Skin of body (tissue), 2 donors: ENCODE results near the gene RNF144A. TPM values are rescaled to one million over a fixed set of nuclear protein-coding genes. Genes with fewer than 3 reads are reported as not detected.
A peak's percentile ranks its signal among the peaks of the same experiment; 100 is the strongest.
"Not testable (repeated sequence)": the region's sequence is repeated elsewhere in the genome, so short reads cannot be mapped to it uniquely, and the experiment has no call there.

ENCODE experiments used
- DNase-seq: peaks from one replicate; lab custom pipeline; 2025; lab: John Stamatoyannopoulos, UW
- total RNA-seq: library from RNA; depleted of rRNA; stranded (reverse); fragments of >200 nt; gene quantifications from one replicate; pipeline ENCODE4 v1.2.3, GENCODE V29; 2014

The RNF144A gene
- total RNA-seq, 1 donor from 2014 or later: 15.3 TPM

DNA sequence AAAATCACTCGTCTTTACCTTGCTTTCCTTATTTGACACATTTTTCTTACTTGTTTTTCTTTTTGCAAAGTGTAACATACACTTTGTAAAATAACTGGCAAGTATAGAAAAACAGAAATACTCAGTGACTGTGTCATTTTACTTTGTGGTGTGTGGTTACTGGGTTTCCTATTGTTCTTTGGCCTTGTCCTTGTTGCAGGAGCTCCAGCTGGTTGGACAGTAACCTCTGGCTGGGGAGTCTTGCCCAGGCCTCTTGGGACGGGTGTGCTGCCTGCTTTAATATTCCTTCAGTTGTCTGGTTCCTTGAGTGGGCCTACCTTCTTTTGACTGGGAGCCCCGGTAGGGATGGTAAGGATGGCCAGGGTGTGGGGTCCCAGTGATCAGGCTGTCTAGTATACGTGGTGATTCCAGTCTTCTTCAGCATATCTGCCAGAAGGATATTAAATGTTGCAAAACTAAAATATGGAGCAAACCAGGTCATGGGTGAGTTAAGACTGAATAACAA is 53.8 kb downstream of the RNF144A start:
- no peak for DNase-seq

DNA sequence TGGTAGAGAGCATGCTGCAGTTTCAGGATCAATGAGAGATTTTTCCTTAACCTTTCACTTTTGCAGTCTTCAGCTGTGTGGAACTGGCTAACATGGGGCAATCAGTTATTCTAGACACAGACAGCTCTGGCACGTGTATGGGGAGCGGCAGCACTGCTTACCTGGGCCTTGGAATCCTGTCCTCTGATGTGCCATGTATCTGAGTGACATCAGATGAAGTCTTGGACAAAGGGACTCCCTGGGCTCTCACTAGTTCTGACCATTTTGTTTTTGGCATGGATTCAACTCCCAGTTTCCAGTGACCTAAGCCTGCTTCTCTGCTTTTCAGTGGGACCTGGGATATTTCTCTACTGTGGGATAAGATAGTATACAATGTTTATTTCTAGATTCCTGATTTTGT is 54.3 kb downstream of the RNF144A start:
- DNase-seq: no peak

DNA sequence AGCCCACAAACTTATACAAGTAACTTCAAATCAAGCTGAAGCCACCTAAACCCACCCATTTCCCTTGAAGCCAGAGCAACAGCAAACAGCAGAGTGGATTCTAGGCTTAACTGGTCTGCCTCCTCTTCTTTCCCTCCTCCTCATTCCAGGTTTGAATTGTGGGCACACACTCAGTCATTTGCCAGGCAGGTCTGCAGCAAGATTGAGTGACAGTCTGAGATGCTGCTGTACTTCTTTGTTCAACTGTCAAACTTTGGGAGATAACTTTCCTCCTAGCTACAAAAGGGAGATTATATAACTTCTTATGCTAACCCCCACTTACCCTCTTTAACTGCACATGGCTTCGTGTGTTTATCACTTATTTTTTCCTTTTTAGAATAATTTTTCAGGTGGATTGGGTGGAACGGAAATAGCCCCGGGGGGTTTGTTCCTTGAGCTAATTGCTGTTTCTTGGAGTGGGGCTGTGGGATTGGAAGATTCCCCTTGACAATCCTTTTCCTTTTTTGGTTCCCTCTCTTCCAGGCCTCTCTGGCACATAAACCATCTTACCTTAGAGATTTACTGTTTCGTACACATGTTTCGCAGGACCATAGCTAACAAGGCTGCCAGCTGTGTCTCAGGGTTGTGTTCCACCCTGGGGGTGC is 55.0 kb downstream of the RNF144A start:
- no peak for DNase-seq

- peak; percentile 15 for DNase-seq
These were observed 56.8 kb downstream of the RNF144A start for GRCh38 chr2:6973895-6974545.

- no peak for DNase-seq
These were observed 58.8 kb downstream of the RNF144A start for GRCh38 chr2:6975988-6976387.

- DNase-seq: no peak
These were observed 60.0 kb downstream of the RNF144A start for GRCh38 chr2:6977113-6977741.

DNA sequence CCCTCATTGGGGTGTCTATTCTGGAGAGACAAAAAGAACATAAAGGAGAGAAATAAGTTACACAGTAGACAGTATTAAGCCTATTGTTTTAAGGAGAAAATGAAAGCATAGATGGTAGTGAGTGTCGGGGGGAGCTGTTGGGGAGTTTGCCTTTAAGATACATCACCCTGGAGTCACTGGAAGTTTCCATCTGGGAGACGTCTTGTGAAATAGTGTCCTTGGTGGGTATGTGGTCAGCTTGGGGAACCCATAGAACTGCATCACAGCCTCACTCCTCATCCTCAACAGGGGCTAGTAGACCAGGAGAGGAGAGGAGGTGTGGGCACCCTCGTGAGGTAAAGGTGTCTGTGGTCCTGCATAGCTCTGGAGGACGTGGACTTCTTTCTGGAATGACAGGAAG is 60.6 kb downstream of the RNF144A start:
- no peak for DNase-seq

DNA sequence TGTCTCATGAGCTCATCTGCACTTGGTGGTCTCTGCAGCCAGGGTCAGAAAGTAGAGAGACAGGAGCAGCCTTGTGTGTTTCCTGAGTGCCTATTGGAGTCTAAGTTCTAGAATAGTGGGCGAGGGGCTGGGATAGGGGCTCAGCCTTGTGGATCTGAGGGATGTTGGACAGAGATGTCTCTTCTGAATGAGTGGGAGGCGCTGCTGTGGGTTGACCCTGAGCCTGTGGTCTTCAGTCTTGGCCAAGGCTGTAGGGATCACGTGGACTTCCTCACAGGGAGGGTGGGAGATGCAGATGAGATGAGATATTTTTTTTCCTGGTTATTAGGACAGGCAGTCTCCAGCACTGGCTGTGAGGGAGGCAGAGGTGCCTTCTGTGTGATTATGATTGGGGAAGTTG is 61.8 kb downstream of the RNF144A start:
- DNase-seq: no peak

- DNase-seq: no peak
These were observed 65.2 kb downstream of the RNF144A start for GRCh38 chr2:6982449-6982848.

DNA sequence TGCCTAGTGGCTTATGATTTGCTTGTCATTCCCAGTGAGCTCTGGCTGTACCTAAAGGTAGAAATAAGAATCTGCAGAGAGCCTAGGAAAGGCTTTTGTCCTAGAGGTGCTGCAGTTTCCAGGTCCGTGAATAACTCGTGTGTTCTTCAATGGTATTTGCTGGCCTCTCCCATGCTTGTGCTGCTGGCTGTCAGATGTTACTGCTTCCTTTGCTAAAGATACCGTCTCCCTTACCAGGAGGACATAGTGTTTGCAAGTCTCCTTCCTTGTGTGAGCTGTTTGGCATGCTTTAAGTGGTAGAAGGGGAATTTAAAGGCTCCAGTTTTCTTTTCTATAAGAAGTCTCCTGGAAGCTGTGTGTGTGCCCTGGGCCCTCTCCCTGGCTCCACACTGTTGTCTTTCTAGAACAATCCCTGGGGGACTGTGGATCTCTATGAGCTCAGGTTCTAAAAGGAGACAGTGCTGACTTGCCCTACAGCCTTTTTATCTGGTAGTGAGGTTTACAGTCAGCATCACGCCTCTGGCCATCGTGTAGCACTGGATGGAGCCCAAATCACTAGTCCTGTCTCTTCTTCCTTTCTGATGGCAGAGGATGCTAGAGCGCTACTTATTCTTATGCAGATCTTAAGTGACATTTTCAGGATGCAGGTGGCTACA is 65.8 kb downstream of the RNF144A start:
- no peak for DNase-seq

GRCh38 chr2:6986301-6986911 is 69.2 kb downstream of the RNF144A start:
- no peak for DNase-seq

DNA sequence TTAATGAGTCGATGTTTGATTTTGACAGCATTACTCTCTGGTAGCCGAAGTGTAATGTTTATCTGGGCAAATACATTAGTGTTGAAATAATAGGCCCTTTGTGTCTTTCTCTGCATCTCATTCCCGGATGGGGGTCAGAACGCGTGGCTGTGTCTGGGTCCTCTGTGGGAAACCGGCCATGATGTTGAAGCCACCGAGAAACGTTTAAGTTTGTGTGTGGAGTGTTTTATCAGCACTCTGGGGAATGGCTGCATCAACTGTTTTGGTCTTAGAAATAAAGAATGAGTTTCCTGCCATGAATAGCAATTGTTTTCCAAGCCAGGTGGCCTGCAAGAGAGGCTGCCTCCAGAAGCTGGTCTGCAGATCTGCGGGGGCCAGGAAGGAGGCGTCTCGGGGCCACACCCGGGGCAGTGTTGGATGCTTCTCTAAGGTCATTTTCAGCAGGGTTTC is 69.7 kb downstream of the RNF144A start:
- no peak for DNase-seq

DNA sequence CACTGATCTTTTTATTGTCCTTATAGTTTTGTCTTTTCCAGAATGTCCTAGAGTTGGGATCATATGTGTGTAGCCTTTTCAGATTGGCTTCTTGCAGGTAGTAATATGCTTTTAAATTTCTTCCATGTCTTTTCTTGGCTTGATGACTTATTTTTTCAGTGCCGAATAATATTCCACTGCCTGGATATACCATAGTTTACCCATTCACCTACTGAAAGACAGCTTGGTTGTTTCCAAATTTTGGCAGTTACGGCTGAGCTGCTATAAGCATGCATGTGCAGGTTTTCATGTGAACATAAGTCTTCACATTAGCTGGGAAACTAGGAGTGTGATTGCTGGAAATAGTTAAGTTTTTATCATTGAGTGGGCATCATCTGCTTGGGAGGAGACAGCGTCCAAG is 73.7 kb downstream of the RNF144A start:
- no peak for DNase-seq

DNA sequence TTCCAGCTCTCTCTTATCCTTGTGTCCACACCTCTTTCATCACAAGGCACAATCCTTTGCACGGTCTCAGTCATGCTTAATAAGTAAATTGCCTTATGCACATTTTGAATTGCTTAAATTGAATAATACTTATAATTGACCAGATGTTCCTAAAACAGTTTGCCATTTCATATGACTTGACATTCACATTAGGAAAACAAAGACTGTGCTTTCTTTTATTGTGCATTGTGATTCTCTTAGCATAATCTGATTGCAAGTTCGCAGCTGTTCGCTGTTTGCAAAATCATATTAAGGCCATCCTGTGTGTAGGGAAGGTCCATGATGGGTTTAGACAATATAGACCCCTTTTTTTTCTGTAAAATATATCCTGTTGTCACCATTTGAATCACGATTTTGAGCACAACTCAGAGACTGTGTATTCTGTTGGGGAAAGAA is 75.6 kb downstream of the RNF144A start:
- no peak for DNase-seq

- DNase-seq: no peak
These were observed 76.0 kb downstream of the RNF144A start for GRCh38 chr2:6993229-6993640.

DNA sequence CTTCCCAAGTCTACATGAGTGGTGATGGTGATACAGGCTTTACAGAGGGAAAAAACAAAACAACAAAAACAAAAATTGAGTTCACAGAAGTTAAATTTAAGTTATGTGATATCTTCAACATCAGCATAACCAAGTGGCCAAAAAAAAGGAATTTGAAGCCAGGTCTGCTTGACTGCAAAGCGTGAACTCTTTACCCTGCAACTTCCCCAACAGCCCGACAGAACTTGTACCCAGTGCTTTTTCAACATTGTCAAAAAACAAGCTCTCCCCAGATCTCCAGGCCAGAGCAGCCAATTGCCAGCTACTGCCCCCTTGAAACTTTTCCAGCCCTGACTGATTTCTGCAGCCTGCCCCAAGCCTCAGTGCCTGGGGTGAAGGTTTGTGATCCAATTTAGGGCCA is 76.7 kb downstream of the RNF144A start:
- no peak for DNase-seq

DNA sequence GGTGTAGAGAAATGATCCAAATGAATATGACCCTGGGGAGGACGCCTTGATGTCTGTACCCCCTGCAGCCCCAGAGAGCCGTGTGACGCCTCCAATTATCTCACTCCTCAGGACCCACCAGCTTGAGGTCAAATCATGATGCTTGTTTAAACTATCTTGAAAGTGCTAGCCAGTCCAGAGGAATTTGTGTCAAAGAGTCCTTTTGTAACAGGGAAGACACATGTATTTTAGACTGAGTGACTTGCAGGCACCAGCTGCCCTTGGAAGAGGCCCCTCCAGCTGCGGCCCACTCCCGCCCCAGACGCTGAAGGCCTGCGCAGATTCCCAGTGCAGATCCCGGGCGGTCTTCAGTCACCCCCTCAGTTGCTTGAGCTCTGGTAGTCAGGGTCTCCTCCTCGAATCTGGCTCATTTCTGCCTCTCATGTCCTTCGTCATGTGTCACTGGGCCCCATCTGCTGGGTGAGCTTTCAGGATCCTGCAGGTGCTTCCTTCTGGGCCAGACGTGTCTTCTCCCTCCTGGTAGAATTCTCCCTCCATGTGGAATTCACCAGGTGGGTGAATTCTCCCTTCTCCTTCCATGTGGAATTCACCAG is 77.4 kb downstream of the RNF144A start:
- no peak for DNase-seq

DNA sequence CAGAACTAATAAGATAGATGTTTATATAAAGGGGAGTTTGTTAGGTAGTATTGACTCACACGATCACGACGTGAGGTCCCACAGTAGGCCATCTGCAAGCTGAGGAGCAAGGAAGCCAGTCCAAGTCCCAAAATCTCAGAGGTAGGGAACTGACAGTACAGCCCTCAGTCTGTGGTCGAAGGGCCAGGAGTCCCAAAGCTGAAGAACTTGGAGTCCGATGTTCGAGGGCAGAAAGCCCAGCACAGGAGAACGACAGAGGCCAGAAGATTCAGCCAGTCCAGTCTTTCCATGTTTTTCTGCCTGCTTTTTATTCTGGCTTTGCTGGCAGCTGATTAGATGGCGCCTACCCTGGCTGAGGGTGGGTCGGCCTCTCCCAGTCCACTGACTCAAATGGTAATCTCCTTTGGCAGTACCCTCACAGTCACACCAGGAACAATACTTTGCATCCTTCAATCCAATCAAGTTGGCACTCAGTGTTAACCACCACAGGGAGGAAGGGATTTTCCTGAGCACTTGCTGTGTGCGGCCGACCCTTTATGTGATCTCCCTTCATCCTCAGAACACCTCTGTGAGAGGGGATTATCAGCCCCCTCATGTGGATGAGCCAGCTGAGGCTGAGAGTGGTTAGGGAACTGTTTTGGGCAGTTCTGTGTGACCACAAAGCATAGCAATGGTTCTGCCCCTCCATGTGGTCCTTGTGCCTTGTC is 78.3 kb downstream of the RNF144A start:
- DNase-seq: no peak

- DNase-seq: no peak
These were observed 82.1 kb downstream of the RNF144A start for GRCh38 chr2:6999211-6999877.

- DNase-seq: not testable (repeated sequence)
These were observed 84.2 kb downstream of the RNF144A start for GRCh38 chr2:7001395-7001794.
